Activated CD8-positive, alpha-beta memory T cell treated with anti-CD3 and anti-CD28 coated beads for 1 hour (primary cell): ENCODE measurements around the gene EPB41L5.
"Not testable (repeated sequence)": the region's sequence is repeated elsewhere in the genome, so short reads cannot be mapped to it uniquely, and the experiment has no call there.

Experiments
- DNase-seq, 2 donors: peaks; one replicate each; pipeline ENCODE4 v3.0.0-alpha.2; 2020; ENCODE audit warnings: low read depth in 1 of 2; ENCODE audit errors: extremely low read depth in 1 of 2

EPB41L5 gene

DNA sequence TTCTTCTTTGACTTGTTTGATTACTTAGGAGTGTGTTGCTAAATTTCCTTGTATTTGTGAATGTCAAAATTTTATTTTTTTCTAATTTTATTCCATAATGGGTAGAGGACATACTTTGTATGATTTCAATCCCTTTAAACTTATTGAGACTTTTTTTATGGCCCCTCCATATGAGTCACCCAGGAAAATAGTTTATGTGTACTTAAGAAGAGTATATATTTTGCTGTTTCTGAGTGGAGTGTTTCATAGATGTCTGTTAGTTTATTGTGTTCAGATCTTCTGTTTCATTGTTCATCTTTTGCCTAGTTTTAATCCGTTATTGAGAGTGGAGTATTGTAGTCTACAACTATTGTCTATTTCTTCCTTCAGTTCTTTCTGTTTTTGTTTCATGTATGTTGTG is 81.9 kb downstream of the EPB41L5 start:
- DNase-seq, result no peak

DNA sequence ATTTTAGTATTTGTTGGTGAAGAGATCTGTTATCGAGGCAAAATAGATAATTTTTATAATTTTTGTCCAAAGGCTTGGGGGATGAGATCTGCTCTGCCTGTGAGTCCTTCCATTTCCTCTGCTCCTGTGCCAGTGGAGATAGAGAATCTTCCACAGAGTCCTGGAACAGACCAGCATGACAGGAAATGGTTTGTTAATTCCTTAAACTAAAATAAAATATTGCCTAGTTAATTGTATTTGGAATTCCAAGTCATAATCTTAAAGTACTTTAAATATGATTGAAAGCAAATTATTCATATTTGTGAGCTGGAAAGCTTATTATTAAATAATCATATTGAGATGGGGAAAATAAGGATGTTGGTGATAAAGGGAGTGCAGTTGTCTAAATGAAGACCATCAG is 87.8 kb downstream of the EPB41L5 start:
- no peak for DNase-seq

DNA sequence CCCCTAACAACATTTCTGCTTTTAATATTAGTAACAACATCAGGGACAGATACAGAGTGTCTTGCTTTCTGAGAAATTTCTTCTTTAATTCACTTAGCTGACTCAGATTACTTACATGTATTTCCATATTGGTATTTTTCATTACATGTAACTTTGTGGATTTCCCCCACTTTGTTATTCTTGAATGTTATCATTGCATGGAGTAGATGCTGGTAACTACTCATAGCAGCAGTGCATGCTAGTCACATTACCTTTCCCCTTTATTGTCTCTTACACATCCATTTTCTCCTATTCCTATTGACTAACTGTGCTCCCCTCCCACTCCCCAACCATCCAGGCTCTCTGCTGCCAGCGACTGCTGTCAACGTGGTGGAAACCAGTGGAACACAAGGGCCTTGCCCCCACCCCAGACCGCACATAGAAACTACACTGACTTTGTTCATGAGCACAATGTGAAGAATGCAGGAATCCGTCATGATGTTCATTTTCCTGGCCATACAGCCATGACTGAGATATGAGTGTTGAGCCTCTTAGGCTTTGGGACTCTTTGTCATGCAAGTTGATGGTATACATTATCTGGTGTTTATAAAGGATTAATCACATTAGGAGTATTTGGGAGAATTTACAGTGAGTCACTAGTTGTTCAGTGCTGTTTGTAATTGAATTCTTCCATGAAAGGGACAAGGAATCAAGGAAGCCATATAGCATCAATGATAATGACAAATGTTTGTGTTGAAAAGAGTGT is 91.0 kb downstream of the EPB41L5 start:
- no peak for DNase-seq

DNA sequence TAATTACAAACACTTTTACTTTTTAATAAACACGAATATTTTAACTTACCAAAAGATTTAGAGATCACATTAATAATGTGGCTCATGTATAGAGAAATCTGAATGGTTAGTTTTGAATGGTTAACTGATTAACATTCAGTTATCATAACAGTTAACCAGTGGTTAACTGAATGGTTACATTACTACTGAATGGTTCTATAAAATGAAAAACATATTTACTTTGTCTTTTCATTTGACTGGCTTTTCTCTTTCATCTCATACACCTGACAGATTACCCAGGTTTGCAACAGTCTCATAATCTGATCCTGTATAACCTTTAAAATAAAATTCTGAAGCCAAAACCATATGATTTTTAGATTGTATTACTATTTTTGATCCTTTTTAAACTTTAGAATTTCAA is 91.9 kb downstream of the EPB41L5 start:
- no peak for DNase-seq

DNA sequence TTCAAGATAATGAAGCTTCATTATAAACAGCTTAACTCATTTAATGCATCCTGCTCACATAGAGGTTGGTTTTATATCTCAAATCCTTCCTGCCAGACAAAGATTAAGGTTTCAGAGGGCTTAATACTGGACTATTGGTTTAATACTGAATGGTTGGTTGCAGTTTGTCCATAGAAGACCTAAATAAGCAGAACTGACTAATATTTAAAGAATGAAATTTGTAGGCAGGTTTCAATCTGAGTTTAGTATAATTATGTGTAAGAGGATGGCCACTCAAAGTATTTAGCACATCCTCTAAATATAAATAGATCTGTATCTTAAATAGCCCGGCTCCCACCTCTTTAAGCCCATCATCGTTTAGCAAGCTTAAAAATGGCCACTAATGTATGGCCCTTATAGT is 92.5 kb downstream of the EPB41L5 start:
- DNase-seq, result no peak

DNA sequence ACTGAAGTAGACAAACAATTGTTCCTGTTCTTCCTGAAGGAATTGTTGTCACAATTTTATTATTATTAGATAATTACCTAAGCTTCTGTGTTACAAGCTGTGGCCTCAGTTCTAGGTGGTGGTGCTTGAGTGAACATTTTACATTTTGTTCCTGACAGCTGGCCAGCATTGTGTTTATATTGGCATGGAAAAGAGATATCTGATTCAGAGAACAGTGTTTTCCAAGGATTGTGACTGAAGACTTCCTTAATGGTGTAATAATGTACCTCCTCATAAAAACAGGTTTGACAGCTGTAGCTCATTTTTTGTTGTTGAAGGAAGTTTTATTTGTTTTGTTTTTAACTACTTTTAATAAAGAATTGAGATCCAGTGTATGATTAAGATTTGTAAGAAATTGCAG is 95.2 kb downstream of the EPB41L5 start:
- DNase-seq, result no peak

DNA sequence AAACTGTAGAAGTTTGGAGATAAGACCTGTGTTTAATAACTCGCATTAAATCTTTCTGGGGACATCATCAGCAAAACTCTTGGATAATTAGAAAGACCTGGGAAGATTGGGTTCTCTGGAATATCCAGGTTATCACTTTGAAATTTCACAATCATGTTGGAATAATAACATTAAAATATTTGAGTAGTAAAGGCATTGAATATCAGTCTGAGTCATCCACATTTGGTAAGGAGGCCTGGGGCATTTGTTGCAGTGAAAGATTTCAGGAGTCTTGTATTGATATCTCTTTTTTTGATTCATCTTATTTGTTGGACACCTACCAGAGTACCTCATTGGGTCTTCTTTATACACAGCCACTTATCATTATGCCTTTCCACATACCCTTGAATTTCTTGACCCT is 95.9 kb downstream of the EPB41L5 start:
- DNase-seq, result no peak

DNA sequence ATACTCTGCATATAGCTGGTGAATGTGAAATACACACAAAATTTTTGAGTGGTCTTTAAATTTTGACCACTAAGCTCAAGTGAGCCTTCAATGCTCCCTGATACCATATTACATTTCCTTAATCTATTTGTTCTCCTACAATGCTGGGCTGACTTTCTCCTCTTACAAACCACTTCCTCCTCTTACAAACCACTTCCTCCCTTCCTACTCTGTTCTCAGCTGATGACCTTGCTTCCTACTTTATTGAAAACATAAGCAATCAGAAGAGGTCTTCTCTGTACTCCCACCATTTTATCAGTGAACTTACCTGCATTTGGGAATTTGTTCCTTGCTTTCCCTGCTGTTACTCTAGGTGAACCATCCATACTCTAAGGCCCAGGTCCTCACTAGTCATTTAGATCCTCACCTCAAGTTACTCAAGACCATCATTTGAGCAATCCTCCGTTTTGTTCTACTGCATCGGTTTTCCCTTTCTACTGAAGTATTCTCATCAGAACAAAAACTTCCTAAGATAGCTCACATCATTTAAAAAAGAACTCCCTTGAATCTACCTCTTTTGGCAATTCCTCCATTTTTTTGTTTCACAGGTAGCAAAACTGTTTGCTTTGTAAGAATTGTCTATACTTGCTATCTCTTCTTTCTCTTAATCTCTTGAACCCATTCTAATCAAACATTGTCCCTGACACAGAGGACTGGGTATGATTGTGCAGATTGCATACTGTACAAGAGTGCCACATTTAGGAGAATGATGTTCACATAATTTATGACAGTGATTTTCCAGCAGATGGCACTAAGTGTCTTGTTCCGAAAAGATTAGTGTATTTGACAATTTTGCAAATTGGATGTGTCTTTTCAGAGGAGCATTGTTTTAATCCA is 96.5 kb downstream of the EPB41L5 start:
- no peak for DNase-seq

DNA sequence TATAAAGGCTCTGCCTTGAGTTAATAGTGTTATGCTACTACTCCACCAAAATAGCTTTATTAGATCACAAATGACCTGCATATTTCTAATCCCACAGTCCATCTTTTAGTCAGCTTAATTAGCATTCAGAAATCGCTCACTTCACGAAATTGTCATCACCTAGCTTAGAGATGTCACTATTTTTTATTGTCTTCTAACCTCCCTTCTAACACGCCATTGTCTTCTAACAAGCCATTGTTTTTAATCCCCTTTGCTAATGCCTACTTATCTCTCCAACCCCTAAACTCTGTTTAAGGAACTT is 97.1 kb downstream of the EPB41L5 start:
- no peak for DNase-seq

DNA sequence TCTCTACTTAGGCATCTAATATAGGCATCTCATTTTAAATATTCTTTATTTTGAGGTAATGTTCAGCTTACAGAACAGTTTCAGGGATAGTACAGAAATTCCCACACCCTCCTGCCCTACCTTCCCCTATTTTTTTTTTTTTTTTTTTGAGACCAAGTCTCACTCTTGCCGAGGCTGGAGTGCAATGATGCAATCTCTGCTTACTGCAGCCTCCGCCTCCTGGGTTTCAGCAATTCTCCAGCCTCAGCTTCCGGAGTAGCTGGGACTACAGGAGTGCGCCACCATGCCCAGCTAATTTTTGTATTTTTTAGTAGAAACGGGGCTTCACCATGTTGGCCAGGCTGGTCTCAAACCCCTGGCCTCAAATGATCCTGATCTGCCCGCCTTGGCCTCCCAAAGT is 97.6 kb downstream of the EPB41L5 start:
- no peak for DNase-seq

DNA sequence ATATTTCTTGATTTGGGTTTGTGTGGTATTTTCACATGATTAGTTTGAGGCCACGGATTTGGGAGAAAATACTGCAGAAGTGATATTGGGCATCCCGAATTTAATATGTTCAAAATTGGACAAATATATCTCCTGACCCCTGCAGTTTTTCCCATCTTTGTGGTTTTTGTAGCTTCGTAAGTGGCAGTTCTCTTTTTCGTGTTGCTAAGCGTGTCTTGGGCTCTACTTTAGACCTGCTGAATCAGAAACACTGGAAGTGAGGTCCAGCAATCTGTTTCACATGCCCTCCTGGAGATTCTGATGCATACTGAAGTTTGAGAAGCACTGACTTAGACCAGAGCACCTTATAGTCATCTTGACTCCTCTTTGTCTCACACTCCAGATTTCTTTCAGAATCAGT is 98.3 kb downstream of the EPB41L5 start:
- no peak for DNase-seq

DNA sequence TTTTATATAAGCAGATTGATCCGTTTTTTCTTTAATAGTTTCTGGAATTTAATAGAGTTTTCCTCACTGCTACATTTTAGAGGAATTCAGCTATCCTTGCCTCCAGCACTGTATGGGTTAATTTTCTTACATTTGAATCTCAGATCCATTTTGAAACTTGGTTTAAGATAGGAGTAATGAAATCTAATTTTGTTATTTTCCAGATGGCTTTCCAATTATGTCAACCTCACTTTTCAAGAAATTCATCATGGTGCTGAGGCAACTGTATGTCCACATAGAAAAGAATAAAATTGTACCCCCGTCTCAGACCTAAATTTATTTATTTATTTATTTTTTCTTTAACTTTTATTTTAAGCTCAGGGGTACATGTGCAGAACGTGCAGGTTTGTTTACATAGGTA is 105.1 kb downstream of the EPB41L5 start:
- no peak for DNase-seq

DNA sequence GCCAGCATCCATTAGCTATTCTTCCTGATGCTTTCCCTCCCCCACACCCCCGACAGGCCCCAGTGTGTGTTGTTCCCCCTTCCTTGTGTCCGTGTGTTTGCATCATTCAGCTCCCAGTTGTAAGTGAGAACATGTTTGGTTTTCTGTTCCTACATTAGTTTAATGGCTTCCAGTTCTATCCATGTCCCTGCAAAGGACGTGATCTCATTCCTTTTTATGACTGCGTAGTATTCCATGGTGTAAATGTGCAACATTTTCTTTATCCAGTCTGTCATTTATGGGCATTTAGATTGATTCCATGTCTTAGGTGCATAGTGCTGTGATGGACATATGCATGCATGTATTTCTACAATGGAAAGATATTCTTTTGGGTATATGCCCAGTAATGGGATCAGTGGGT is 105.6 kb downstream of the EPB41L5 start:
- no peak for DNase-seq

DNA sequence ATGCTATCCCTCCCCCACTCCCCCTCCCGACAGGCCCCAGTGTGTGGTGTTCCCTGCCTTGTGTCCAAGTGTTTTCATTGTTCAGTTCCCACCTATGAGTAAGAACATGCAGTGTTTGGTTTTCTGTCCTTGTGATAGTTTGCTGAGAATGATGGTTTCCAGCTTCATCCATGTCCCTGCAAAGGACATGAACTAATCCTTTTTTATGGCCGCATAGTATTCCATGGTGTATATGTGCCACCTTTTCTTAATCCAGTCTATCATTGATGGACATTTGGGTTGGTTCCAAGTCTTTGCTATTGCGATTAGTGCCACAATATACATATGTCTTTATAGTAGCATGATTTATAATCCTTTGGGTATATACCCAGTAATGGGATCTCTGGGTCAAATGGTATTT is 108.5 kb downstream of the EPB41L5 start:
- not testable (repeated sequence) for DNase-seq

DNA sequence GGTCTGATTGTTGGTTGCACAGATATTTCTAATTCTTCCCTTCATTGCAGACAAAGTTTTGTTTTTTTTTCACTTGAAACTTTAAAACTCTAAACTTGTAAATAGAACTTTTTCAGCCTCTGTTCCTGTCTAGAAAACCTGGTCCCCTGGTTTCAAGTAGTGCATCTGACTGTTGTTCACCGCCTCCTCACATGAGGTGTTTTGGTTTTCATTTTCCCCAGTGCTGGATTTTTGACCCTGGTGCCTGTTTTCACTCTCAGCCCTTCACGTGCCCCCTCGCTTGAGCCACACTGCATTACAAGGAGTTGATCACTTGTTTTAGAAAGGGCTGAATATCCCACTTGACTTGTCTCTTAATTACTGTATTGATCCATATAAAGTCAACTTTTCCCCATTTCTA is 110.2 kb downstream of the EPB41L5 start:
- no peak for DNase-seq

DNA sequence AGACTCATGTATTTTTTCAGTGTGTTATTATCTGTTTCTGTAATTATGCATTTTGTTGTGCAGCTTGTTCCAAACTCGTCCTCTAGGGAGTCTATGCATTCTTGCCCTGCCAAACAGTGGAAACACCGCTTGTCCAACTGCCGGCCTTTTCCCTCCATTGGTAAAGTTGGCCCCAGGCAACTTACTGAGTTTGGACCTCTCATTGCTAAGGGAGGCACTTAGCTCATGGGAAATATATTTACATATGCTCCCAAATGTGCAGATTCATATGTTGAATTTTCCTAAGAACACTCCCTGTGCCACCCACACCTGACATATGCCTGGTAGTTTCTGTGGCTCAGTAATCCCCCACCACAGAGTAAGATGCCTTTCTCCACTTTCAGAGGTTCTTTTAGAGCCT is 112.3 kb downstream of the EPB41L5 start:
- no peak for DNase-seq

DNA sequence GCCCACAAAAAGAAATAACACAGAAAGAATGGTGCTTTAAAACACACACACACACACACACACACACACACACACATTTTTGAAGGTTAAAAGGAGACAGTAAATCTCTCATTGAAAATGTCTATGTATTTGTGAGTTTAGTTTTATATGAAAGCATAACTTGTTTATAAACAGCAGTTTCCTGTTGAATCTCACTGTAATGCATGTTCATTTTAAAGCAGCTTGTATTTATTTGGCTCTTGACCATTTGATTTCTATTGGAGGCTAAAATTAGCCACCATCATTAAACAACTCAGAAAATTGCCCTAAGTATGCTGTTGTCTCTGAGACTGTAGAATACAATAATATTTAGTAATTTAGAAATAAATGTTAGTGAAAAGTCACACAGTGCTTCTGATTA is 115.3 kb downstream of the EPB41L5 start:
- no peak for DNase-seq

DNA sequence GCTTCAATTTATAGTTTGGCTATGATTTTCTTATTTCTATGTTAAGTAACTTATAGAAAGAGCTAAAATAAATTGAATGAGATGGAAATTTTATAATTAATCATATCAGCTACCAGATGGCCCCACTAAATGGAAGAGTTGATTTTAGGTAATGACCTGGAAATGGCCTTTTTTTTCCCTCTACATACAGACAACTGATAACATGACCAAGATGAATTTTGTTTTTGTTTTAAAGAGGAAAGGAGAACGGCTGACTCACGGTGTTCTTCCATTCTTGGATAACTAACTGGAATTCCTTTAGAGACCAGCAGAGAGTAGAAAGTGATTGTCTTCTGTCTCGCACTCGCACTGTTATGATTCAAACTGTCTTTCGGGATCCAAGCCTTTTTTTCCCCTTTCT is 119.3 kb downstream of the EPB41L5 start:
- no peak for DNase-seq

DNA sequence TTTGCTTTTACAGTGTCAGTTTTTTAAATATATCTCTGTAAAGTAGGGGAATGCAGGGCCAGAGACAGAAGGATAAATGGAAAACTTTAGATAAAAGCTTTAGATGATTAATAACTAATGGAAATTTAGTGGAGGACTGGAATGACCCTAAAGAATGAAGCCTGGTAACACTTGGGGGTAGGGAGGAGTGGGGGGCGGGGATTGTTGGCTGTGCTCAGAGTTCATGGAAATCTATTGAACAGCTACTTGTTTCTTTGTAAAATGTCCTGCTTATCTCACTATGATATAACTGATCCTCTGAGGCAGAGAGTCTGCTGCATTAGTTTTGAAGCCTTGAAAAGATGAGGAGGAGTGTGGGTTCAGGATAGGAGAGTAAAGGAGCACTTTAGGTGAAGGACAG is 119.8 kb downstream of the EPB41L5 start:
- DNase-seq, result no peak

DNA sequence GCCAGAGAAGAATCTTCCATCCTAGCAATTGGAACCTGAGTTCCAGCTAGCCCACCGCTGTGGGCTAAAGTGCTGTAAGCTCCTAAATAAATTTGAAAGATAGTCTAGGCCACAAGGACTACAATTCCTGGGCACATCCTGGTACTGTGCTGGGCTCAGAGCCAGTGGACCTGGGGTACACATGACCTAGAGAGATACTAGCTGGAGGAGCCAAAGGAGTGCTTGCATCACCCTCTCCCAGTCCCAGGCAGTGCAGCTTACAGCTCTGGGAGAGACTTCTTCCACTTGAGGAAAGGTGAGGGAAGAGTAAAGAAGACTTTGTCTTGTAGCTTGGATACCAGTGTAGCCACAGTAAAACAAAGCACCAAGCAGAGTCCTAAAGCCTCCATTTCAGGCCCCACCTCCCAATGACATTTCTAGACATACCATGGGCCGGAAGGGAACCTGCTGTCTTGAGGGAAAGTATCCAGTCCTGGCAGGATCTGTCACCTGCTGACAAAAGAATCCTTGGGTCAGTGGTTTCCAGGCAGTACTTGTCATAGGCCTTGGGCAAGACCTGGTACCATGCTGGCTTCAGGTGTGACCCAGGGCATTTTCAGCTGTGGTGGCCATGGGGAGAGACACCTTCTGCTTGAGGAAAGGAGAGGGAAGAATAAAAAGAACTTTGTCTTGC is 120.8 kb downstream of the EPB41L5 start:
- no peak for DNase-seq

DNA sequence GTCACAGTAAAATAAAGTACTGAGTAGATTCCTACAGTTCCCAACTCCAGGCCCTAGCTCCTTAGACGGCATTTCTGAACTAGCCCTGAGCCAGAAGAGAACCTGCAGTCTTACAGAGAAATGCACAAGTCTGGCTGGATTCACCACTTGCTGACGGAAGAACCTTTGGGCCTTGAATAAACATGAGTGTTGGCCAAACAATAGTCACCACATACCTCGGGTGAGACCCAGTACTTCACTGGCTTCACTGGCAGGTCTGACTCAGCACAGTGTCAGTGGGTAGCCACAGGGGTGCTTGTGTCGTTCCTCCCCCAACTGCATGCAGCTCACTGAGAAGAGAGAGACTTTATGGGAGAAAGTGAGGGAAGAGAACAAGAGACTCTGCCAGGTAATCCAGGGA is 121.4 kb downstream of the EPB41L5 start:
- no peak for DNase-seq

DNA sequence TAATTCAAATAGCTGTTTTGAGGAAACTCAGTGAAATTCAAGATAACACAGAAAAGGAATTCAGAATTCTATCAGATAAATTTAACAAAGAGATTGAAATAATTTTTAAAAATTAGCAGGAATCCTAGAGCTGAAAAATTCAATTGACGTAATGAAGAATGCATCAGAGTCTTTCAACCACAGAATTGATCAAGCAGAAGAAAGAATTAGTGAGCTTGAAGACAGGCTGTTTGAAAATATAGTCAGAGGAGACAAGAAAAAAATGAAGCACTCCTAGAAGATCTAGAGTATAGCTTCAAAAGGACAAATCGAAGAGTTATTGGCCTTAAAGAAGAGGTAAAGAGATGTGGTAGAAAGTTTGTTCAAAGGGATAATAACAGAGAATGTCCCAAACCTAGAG is 122.1 kb downstream of the EPB41L5 start:
- DNase-seq, result not testable (repeated sequence)
